ENCODE measurements around the gene ZNF423.

ZNF423 gene

GRCh38 chr16:49826515-49826914 lies 29.4 kb downstream of the ZNF423 start:
- no peak for DNase-seq (ENCODE audit: low read depth)
- TF ChIP-seq CTCF (IDR thresholded peaks at IDR 0.05; ENCODE audit: insufficient read depth, low read depth, low read length, missing control alignments) = no peak
- no peak overlapping the region for H3K4me3 ChIP-seq (ENCODE audit: low read length)

- no peak for TF ChIP-seq CTCF (IDR thresholded peaks at IDR 0.05; ENCODE audit: insufficient read depth, low read depth, low read length, missing control alignments)
- no peak for DNase-seq (ENCODE audit: low read depth)
- no peak overlapping the region for H3K4me3 ChIP-seq (ENCODE audit: low read length)
Observed at GRCh38 chr16:49825041-49825440, 30.9 kb downstream of the ZNF423 start.

GRCh38 chr16:49824593-49824992 lies 31.3 kb downstream of the ZNF423 start:
- TF ChIP-seq CTCF (IDR thresholded peaks at IDR 0.05; ENCODE audit: insufficient read depth, low read depth, low read length, missing control alignments) = no peak
- no peak for DNase-seq (ENCODE audit: low read depth)
- no peak overlapping the region for H3K4me3 ChIP-seq (ENCODE audit: low read length)

- H3K4me3 ChIP-seq (ENCODE audit: low read length) = no peak overlapping the region
- TF ChIP-seq CTCF (IDR thresholded peaks at IDR 0.05; ENCODE audit: insufficient read depth, low read depth, low read length, missing control alignments) = no peak
Observed at GRCh38 chr16:49822649-49823370, 33.1 kb downstream of the ZNF423 start.

GRCh38 chr16:49821614-49822282 lies 34.2 kb downstream of the ZNF423 start:
- no peak for TF ChIP-seq CTCF (IDR thresholded peaks at IDR 0.05; ENCODE audit: insufficient read depth, low read depth, low read length, missing control alignments)
- DNase-seq (ENCODE audit: low read depth) = no peak
- no peak overlapping the region for H3K4me3 ChIP-seq (ENCODE audit: low read length)

More at GRCh38 chr16:49822649-49823370, 33.1 kb downstream of the ZNF423 start:
- no peak for DNase-seq (ENCODE audit: low read depth)

GRCh38 chr16:49821156-49821555 lies 34.8 kb downstream of the ZNF423 start:
- no peak for DNase-seq (ENCODE audit: low read depth)
- TF ChIP-seq CTCF (IDR thresholded peaks at IDR 0.05; ENCODE audit: insufficient read depth, low read depth, low read length, missing control alignments) = no peak
- no peak overlapping the region for H3K4me3 ChIP-seq (ENCODE audit: low read length)
